HG02870 (cell line): ENCODE data around the gene UNC45A.

ENCODE experiments used
- ATAC-seq: cut with Tn5 transposase; IDR thresholded peaks from one replicate; pipeline ENCODE4 v1.9.1; 2021; ENCODE audit warnings: mild to moderate bottlenecking, moderate library complexity; ENCODE audit not compliant: unreplicated experiment

Gene UNC45A

DNA sequence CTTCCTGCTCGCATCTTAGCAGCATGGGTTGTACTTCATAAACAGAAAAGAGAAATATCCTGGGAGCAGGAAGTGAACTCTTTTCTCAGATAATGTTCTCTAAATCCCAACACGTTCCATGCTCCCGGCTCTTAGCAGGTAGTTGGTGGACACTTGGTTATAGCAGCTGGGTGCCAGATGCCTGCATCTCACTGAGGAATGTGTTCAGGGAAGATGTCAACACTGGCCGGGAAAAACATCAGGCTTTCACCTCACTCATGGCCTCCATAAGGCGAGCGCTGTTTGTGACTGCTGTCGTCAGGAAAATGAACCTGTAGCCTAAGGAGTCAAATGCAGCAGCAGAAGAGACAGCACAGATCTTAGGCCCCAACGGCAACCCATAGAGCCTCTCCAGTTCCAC, 63.7 kb downstream of the UNC45A start:
- no peak for ATAC-seq

DNA sequence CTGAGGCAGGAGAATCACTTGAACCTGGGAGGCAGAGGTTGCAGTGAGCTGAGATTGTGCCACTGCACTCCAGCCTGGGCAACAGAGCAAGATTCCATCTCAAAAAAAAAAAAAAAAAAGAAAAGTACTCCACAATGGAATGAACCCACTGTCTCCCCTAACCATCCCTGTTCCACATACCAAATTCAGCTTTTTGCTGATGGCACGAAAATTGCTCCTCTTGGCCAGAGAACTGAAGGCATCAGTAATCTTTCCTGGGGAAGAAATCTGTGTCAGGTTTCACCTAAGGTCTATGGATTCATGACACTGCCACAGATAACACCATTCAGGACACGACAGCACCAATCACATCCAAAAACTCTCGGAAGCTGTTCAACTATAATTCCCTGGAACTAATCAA, 66.1 kb downstream of the UNC45A start:
- ATAC-seq = no peak
